GM12865 (cell line): Measurements from ENCODE around the gene AP1AR.

Experiments
- DNase-seq: peaks from one replicate; pipeline ENCODE4 v3.0.0; 2010; ENCODE audit warnings: low read depth
- H3K4me3 ChIP-seq: 2 replicates; pipeline ENCODE4 v1.5.1; 2011; ENCODE audit warnings: mild to moderate bottlenecking, low read depth, low read length, control low read depth
- CTCF ChIP-seq: IDR thresholded peaks from 2 replicates; pipeline ENCODE4 v1.5.1; 2011; ENCODE audit warnings: low read length, control low read depth, low read depth, inconsistent platforms; ENCODE audit not compliant: insufficient read depth; ENCODE audit errors: missing control alignments

Gene AP1AR

DNA sequence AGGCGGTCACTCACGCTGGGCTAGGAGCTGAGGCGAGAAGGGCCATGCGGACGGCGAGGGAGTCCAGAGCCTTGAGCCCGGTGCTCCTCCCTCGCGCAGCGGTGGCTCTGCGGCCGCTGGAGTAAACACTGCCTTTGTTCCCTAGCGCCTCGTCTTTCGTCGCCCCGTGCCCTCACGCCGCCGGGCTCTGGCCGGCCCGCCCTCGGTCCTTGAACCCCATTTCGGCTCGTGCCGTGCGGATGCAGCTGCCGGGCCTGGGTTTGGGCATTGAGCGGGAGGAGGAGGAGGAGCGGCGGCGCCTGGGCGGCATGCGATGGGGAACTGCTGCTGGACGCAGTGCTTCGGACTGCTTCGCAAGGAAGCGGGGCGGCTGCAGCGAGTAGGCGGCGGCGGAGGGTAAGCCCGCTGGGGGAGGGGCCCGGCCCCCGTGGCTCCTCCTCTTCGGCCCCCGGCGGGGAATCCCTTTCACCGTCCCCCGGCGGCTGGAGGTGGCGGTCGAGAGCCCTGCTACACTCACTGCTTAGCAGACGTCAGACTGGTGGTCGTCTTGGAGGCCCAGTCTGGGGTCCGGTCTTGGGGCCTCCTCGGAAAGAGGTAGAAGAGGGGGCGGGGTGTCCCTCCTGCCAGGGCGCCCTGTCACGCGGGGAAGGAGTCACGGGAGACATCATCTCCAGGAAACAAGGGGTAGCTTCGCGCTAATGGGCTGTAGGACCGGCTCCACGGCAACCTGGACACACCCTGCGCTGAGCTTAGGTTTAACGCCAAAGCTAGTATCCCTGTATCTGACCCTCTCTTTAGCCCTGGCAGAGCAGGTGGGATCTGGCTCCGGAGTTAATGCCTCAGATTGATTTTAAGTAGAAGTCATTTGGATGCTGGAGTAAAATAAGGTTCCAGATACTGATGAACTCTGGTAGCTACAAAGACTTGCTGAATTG, at the start of gene AP1AR:
Gene AP1AR (plus strand): TSS at position 9 of the 935 bp plus-strand sequence. CDS start 305 bp downstream, at position 314.
- peak; percentile 91 for DNase-seq

GRCh38 chr4:112182604-112183003, 49.0 kb upstream of the AP1AR start:
- DNase-seq, result no peak
- TF ChIP-seq CTCF, result no peak
- H3K4me3 ChIP-seq, result no peak overlapping the region

More for the DNA sequence above, at the start of gene AP1AR:
- peak within 1 kb of the TSS; percentile 85 for H3K4me3 ChIP-seq
- peak; percentile 52 for TF ChIP-seq CTCF

GRCh38 chr4:112183252-112183651, 48.3 kb upstream of the AP1AR start:
- no peak for TF ChIP-seq CTCF
- H3K4me3 ChIP-seq, result no peak overlapping the region
- peak; percentile 29 for DNase-seq

DNA sequence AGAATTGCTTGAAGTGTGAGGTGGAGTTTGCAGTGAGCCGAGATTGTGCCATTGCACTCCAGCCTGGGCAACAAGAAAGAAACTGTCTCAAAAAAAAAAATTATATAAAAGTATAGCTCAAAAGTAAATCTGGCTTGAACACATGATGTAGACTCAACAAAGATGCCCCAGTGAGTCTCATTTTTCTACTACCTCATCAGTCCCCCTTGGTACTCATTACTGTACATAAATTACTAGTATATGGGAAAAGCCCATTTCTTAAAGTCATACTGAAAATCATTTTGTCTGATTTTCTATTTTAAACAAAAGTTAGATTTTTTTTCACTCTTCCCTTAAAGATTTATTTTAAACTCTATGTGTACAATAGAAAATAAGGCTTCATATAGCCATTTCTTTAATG, 47.1 kb upstream of the AP1AR start:
- no peak for DNase-seq
- no peak for TF ChIP-seq CTCF
- H3K4me3 ChIP-seq, result no peak overlapping the region

GRCh38 chr4:112185334-112185733, 46.3 kb upstream of the AP1AR start:
- peak; percentile 54 for DNase-seq
- TF ChIP-seq CTCF, result no peak
- no peak overlapping the region for H3K4me3 ChIP-seq

DNA sequence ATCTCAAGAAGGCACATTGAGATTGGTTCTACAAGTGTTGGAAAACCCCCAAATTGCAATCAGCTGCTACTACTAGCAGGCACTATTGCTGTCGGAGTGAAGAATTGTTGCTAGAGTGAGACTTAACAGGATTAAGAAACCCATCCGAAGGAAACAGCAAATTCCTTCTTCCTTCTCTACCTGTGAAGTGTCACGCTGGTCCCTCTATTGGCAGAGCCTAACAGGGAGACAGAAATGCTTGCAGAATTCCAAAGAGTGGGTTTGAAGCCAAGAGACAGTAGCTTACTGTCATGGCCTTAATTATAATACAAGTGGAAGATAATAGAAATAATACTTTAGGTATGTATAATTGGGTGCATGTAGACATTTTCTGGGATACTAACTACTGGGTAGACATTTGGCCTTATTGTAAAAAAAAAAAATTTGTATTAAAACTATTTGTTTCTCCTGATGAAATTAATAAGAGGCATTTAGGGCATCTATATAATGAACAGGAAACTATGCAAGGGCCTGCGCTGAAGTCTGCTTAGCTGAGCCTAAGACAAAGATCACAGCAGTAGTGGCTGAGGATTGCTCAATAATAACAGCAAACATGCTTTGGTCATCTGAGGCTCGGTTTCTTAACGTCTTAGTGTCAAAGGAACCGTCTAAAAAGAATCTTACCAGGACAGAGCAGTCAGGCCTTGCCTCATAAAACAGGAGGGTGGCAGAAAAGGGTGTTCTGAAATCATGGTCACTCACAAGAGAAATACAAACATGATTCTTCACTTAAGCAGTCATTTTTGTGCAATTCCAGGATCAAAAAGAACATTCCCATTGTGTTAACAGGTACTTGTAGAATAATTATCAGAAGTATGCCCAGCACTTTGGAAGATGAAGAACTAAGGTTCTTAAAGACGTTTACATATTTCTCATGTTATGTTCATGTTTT, 45.6 kb upstream of the AP1AR start:
- no peak for TF ChIP-seq CTCF
- H3K4me3 ChIP-seq, result no peak overlapping the region
- DNase-seq, result no peak
